ENCODE data around the gene HOXA10.

HOXA10 gene

DNA sequence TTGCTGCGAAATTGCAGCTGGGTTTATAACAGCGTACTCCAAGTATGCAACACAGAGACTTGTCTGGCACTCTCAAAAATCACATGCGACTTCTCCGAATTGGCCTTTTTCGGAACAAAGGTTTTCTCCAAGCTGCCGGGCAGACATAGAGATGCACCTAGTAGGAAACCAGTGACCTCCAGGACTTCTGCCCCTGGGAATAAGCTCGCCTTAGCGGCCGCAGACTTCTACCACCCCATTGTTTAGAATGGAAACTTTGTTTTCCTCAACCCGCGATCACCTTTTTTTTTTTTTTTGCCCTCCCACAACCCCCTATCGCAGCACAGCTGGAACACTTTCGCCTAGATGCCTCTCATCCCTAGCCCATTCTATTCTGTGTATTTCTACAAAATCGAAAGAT is 4.9 kb upstream of the HOXA10 start:
- DNase-seq: peak; percentile 44

DNA sequence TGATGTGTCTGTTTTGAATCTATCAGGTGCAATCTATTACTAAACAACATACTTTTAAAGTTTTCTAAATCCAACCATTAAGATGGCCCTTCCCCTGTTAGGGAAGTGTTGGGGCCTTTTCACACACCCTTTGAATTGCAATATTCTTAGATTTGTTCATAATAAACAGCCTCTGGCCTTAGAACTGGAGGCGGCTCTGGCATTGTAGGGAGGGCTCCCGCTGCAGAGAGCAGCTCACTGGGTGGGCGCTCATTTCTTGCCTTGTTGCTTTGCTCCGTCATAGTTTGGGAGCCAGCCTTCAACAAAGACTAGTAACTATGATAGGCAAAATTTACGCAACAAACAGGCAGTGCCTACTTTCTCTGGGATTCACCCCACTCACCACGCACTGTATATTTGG is 4.2 kb upstream of the HOXA10 start:
- peak; percentile 52 for DNase-seq

DNA sequence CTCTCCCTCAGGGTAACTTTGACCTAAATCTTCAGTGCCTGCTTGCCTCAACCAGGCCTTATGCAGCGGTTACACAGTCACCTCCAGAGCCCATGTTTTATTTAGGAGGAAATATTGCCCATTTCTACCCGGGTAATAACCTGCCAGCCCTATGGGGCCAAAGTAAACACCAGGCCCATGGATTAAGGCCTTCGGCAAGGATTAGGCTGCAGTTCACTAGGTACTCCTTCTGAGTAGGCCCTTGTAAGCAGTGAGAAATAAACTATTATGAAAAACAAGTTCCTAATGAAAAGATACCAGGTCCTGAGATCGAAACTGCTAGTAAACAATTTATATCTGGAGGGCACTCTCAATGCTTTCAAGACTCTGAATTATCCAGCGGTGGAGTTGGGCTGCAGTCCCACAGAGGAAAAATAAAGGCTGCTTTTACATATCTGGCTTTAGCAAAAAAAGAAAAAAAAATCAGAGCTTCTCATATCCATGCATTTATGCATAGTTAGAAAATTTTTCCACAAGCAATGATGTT is 3.7 kb upstream of the HOXA10 start:
- peak; percentile 47 for DNase-seq

DNA sequence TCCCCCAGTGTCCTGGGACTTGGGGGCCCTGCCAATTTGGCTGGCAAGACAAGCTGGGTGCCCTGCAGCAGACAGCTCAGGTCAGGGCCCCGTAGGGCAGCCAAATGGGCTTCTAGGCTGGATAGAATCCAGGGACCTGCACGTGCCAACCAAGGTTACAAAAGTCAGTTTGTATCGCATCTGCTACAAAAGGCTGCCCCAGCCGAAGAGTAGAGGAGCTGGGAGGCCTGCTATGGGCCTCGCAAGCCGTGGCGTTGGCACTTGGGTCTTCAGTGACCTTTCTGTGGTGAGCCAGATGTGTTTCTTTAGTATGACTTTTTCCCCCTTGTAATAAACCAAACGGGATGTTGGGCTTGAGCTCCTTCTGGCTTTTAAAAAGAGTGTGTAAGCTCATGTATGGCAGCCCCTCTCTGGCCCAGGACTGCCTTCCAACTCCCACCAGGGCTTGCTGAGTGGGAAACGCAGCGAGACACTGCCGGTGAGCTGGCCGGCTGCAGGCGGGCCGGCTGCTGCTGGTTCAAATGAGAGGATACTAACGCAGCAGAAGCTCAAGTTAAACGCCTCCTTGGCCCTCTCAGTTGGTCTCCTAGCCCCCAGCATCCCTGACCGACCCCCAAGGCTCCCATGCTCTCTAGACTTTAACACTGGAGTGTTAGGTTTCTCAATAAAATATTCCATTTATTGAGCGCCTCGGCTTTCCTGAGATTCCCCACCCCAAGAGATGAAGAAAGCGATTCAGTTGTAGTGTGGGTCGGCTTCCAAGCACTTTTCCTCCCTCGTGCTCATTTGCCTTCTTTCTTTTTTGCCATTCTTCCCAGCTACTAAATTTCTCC is 3.1 kb upstream of the HOXA10 start:
- peak; percentile 67 for DNase-seq

DNA sequence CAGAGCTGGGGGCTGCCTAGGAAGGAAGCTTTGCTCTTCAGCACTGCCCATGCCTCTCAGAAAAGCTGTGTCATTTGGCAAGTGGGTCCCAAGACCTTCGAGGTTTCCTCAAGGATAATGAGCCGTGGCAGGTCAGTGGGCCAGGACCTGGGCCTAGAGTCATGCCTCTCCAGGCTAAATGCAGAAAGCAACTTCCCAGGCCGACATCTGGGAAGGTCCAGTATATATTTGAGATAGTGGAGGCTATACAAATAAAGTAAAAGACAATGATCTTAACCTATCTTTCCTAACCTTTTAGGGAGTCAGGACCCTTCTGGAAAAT is 2.4 kb upstream of the HOXA10 start:
- DNase-seq: no peak

DNA sequence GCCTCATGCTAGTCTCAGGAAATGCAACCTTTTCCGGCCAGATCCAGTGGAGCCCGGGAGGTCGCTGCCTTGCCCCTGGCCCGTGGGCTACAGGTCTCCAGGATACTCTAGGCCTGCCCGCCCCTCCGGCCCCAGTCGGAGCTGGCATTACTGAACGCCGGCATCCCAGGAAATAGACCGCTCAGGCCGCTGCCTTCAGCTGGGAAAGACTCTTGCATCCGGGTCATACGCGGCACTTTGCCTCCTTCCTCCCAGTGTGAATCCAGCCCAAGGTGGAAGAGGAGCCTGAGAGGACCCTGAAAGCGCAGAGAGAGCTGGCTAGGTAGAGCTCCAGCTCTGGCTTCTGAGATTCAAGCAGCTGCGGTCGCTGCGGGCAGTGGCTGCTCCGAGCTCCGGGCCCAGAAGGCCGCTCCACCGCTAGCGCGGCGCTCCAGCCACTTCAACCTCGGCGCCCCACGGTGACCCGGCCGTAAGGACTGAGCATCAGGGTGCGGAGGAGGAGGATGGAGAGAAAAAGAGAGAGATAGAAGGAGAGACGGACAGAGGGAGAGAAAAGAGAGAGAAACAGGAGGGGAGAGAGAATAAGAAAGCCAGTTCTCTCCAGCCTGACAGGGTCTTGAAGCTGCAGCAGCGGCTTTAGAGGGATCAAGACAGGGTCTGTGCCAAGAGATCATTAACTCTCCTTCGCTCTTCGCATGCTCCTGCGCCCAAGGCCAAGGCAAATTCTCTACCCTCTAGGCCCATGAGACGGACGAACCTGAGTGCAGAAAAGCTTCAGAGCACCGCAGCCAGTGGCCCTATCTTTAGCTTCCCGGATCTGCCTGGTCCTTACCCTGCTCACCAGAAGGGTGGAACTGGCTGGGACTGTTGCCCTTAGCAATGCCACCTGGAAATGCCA is 1.8 kb upstream of the HOXA10 start:
- DNase-seq: peak; percentile 59

DNA sequence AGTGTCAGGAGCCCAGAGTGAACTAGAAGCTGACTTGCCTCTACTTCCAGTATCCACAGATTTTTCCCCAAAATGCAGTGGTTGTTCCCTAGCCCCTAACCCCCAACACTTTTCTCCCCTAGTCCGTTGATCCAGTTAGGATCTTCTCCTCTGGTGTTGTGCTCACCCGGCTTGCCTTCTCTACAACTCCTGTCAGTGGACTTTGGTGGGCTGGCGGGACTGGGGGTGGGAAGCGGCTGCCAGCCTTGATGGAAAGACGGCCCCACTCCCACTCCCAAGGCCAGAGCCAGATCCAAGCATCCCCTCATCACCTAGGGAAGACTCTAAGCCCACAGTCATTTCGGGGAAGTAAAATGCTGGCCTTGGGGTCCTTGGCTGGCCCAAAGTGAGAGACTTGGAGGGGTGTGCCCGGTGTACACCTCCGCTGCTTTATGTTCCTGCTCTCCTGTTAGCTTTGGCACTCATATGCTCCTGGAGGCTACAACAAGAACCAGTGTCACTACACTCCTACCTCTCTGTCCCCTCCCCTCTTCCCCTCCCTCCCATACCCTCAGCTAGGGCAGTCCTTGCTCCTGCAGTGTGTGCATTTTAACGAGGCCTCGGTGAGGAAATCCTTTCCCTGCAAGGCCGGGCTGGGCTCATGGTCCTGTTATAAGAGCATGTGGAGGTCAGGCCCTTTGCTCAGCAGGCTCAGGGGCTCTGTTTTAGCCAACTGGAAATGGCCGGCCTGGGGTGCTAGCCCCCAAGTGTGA is 930 bp upstream of the HOXA10 start:
- peak; percentile 78 for DNase-seq

DNA sequence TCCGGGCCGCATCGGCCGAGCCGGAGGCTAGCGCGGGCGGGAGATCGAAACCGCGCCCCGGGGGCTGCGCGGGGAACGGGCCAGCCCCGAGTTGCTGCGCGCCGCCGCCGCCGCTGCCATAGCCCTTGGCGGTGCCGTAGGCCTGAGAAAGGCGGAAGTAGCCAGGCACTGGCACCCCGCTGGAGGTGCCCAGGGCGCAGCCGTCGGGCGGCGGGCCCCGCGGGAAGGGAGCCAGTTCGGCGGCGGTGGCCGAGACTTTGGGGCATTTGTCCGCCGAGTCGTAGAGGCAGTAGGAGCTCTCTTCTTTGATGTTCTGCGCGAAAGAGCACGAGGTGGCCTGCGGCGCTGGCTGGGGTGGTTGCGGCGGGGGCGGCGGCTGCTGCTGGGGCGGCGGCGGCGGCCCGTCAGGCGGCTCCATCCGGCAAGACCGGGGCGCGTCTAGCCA is 587 bp downstream of the HOXA10 start:
- DNase-seq: peak; percentile 53

DNA sequence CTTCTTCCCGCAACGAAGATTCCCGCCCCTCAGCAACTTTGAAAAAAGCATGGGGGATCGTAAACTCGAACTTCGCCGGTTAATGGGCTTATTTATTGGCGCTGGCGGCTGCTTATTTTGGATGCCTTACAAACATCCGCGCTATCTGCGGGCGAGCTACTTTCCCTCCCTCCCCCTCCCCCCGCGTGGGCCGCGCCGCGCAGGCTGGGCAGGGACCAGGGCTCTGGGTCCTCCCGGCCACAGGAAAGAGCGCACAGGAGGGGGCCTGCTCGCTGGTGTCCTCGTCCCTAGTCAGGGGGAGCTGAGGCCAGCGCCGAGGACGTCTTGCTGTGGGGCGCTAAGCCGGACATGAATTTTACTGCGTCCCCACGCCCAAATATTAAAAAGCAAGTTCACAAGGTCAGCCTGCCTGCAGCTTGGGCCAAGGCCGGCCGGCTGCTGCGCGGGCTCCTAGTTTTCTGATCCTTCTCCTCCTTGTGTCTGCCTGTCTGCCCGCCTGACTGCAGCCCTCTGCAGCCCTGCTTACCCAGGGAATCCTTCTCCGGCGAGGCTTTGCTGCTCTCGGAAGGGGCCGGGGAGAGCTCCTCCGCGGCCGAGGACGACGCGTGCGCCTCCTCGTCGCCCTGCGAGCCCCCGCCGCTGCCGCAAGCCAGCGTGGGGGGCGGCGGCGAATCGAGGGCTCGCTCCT is 1.2 kb downstream of the HOXA10 start:
- DNase-seq: peak; percentile 89

DNA sequence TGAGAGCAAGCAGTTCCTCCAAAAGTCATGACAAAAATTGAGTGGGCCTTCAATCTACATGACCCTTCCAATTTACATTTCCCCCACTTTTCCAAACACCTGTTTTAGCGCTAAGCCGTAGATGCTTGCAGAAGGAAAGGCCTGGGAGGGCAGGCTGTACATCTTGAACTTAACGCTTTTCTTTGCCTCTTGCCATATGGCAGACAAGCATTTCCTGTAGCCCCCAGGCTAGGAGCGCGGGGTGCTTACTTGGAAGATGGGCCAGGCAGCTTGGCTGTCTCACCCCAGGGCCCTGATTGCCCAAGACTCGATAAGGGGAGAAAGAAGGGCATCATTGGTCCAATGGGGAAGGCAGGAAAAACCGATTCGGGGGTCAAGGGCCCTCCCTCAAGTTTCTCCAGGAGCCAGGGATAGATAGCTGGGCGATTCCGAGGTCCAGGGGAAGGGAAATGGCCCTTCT is 1.8 kb downstream of the HOXA10 start:
- no peak for DNase-seq

DNA sequence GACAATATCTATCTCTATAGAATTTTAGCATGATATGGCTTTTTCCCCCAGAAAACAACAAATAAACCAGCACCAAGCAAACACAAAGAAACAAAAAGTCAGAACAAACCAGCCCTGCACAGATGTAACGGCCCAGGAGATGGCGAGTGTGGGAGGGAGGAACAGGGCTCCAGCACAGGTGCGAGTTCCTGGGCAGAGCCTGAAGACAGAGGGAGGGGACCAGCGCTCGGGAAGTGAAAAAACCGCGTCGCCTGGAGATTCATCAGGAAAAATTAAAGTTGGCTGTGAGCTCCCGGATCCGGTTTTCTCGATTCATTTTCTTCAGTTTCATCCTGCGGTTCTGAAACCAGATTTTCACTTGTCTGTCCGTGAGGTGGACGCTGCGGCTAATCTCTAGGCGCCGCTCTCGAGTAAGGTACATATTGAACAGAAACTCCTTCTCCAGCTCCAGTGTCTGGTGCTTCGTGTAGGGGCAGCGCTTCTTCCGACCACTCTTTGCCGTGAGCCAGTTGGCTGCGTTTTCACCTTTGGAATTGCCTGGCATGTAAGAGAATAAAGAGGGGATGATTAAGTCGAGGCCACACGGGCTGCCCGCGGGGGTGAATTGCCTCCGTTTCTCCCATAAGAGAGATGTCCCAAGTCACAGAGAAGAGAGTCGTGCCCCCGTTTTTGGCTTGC is 2.3 kb downstream of the HOXA10 start:
- DNase-seq: peak; percentile 62

DNA sequence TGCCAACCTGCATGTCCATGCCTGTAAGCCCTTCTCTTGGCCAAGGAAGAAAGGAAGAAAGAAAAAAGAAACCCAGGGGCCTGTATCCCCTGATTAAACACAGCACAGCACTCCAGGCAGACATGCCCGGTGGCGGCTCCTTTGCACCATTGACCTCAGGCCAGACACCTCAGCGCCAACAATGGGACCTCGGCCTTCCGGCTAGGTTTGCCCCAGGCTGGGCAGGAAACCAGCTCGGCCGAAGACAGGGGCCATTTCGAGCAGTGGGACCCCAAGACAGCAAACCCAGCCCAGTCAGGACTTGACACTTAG is 2.8 kb downstream of the HOXA10 start:
- peak; percentile 57 for DNase-seq

DNA sequence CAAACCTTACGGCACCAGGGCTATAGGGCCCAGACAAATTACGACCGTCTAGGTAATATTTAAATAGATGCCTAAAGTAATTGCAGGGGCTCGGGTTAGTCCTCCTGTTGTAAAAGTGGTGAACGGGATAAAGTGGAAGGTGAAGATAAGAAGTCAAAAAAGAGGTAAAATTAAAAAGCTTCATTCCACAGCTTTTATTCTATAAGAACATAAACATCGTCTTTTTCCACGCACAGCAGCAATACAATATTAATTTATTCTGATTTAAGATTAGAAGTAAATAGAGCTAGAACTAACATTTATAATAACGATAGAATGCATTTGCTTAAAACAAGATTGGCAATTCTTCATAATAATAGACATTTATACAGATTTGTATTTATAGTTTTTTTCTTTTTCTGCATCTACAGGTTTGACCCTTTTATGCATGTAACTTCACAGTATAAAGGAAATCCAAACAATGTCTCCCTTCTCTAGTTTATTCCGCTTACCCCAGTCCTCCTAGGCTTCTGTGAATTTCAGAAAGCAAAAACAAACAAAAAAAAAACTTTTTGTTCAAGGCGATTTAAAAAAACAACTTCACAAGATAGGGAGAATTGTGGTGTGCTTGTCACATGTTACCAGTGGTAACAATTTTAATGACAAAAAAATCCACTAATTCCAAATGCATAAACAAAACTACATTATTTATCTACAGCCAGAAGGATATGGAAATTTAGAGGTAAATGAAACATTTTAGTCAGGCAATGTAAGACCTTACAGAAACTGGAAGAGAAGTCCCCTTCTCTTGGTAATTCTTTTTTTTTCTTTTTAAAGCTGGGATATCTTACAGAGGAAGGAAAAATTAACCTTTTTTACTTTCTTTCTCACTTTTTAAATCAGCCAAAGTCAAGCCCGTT is 3.4 kb downstream of the HOXA10 start:
- no peak for DNase-seq

DNA sequence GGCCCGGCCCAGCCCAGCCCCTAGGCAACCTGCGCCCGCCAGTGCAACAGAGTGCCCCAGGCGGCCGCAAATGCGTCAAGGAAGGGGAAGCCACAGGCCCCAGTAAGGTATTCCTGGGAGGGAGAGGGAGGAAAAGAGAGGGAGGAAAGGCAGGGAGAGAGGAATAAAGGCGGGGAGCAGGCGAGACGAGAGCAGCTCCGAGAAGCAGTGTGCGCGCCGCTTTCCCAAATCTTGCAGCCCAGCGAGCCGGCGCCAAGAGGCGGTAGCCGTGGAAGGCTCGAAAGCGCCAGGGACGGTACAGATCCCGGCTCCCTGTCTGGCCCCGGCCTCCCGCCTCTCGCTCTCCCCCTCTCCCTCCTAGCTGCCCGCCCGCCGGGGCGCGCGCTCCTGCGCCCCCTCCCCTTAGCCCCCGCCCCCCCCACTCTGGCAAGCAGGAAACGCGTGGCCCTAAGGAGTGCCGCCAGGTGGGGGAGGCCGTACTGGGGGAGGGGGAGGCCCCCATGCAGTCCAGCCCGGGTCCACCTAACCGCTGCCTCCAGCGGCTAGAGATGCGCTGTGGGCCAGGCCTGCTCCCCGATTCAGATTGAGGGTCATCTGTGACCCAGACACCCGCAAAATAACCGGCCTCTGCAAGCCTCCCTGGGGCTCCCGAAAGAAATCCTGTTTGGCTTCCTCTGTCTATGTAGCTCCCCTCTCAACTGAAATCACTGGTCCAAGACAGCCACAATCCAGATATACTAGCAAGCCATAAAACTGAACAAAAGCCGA is 4.3 kb downstream of the HOXA10 start:
- DNase-seq: peak; percentile 79

DNA sequence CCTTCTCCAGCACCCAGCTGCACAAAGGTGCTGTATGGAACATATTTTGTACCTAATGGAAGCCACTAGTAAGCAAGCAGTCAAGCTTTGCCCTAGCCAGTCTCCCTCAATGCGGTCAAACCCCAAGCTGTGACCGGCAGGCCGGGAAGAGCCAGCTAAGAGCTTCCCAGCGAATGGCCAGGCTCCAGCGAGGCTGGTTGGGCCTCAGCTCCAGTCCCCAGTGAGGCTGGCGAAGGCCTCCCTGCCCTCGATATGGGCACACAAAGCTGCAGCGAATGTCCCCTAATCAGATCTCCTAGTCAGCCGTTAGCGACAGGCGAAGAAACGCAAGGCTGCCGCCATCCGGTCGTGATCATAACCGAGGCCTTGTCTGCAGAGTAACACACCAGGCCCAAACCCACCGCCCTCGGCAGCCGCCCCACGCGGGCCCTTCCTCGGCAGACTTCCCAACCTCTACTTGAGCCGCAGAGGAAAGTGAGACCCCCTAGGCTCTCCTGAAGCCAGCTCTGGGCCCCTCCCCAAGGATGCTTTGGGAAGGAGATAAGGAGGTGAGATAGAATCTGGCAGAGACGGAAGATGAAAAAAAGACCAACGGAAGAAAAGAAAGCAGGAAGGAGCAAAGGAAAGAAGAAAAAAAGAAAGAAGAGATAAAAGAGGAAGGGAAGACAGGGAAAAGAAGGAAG is 5.7 kb downstream of the HOXA10 start:
- DNase-seq: peak; percentile 87

DNA sequence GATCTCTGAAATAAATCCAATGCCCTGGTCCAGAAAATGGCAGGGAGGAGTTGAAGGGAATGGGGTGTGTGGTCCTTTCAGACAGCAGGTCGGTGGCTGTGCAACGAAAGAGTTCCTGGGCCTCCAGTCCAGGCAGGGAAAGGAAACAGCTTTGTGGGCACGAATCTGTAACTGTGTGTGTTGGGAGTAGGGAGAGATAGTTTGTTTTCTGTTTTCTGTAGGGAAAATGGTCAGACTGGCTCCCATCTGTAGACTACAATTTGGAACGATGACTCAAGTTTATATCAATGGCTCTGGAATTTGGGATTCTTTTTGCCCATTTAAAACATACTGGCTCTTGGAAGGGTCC is 6.2 kb downstream of the HOXA10 start:
- DNase-seq: no peak

DNA sequence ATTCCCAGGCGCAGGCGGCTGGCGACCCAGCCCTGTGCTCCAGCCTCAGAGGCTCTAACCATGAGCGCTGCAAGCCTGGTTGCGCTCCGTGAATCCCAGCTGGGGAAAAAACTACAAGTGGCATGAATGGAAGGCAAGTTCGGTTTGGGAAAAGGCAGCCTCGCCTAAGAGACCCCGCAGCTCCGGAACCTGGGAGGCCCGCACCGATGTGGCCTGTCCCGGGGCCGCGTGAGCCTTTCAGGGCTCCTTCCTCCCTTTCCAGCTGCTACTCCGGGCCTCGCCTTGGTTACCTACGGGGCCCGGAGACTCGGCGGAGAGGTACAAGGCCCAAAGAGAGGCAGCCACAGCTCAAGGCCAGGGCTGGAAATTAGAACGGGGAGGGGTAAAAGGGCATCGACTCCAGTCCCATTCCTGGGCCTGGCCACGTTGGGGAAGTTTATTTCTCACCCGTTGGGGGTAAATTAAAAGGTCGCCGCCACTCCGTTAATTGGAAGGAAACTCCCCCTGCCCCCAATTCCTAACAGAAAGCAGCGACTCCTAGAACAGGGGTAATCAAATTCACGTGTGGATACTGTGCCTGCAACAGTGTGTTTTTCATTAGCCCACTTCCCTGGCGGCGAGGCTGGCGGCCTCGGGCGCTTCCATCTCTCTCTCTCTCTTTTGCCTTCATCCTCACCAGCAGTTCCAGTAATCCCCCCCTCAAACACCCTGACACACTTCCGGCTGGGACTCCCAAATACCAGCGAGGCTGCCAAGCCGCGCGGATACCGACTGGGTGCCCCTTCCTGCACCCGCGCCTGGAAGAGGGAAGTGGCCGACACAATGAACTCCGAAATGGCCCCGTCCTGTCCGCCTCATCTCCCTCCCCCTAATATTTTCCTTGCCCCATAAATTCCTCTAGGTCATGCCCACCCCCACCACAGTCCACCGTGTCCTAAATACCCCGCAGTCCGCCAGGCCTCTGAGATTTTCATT is 7.3 kb downstream of the HOXA10 start:
- peak; percentile 56 for DNase-seq

DNA sequence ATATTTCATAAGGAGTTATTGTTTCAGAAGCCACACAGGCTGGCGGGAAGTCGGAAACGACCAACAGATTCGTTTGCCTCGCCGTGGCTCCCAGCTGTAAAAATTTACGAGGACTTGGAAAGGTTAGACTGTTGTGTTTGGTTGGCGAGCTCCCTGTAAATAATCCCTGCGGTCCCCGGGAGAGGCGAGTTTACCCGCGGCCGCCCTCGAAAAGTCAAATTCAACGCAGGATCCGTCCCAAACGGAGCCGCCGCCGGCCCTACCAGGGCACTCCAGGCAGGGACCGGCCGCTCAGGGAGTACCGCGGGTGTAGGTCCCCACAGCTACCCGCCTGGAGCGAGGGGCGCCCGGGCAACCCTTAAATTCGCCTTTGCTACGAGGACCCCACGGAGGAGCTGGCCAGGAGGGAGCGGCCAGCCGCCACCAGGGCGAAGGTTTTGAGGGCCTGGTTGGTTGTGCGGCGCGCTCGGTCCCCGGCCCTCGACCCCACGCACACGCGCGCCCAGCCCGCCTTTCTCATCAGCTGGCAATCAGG is 8.1 kb downstream of the HOXA10 start:
- peak; percentile 67 for DNase-seq
